GM23338 (cell line): ENCODE data around the gene SHANK2.

Source experiments
- CREB1 ChIP-seq: fragments of 250-450 bp; sonication (Bioruptor Pico); IDR thresholded peaks from 2 replicates; pipeline ENCODE4 v1.5.0; 2020; ENCODE audit warnings: low read depth, mild to moderate bottlenecking, moderate library complexity
- EZH2 ChIP-seq: fragments of 200-600 bp; sonication (generic); IDR thresholded peaks from one replicate; pipeline ENCODE4 v1.8.0; 2017; ENCODE audit warnings: antibody characterized with exemption, mild to moderate bottlenecking, low read depth; ENCODE audit not compliant: unreplicated experiment
- EZH2phosphoT487 ChIP-seq: fragments of 200-600 bp; sonication (generic); IDR thresholded peaks from one replicate; pipeline ENCODE4 v1.8.1; 2018; ENCODE audit warnings: antibody characterized with exemption; ENCODE audit not compliant: unreplicated experiment
- JUNB ChIP-seq: IDR thresholded peaks from one replicate; pipeline ENCODE4 v1.6.1; 2016; ENCODE audit warnings: antibody characterized with exemption; ENCODE audit not compliant: unreplicated experiment
- NANOG ChIP-seq: IDR thresholded peaks from 2 replicates; pipeline ENCODE4 v1.6.1; 2016; ENCODE audit warnings: antibody characterized with exemption, borderline replicate concordance
- POLR2AphosphoS5 ChIP-seq: IDR thresholded peaks from 2 replicates; pipeline ENCODE4 v1.6.1; 2016; ENCODE audit warnings: antibody characterized with exemption, low read depth
- STAT1 ChIP-seq: IDR thresholded peaks from one replicate; pipeline ENCODE4 v1.6.1; 2016; ENCODE audit warnings: antibody characterized with exemption; ENCODE audit not compliant: unreplicated experiment
- ZNF331 ChIP-seq: fragments of 250-450 bp; sonication (Bioruptor Pico); IDR thresholded peaks from 2 replicates; pipeline ENCODE4 v1.5.0; 2020; ENCODE audit warnings: low read depth, mild to moderate bottlenecking, moderate library complexity
- TF ChIP-seq, protein P1 (sequence below), 2 experiments: fragments of 200-600 bp in 1 of 2; sonication (generic) in 1 of 2; conservative IDR thresholded peaks; 2 replicates each; pipeline versions ENCODE4 v1.5.1 to v1.6.1; 2016 to 2017; ENCODE audit warnings: antibody characterized with exemption in 2 of 2, low read depth in 2 of 2, mild to moderate bottlenecking in 2 of 2, moderate library complexity in 1 of 2
- TF ChIP-seq, protein P2 (sequence below): IDR thresholded peaks from 2 replicates; pipeline ENCODE4 v1.6.1; 2016; ENCODE audit warnings: antibody characterized with exemption
- TF ChIP-seq, protein P3 (sequence below): IDR thresholded peaks from one replicate; pipeline ENCODE4 v1.6.1; 2018; ENCODE audit warnings: antibody characterized with exemption; ENCODE audit not compliant: unreplicated experiment
- TF ChIP-seq, protein P4 (sequence below): fragments of 250-450 bp; sonication (Bioruptor Pico); IDR thresholded peaks from 2 replicates; pipeline ENCODE4 v1.5.0; 2020; ENCODE audit warnings: mild to moderate bottlenecking, moderate library complexity

DNA sequence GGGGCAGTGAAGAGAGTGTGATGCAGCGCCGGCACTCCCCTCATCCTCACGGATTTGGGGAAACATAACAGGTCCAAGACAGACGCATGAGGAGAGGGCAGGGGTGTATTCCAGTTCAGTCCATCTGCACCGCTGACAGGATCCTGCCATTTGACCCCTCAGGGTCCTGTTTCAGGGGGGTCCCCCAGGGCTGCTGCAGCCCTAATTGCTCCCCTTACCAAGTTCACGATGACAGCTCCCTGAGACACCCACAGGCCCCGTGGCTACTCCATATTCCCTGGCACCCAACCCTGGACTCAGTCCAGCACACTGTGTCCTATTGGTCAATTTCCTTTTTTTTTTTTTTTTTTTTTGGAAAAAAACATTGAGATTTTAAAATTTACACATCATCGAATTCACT lies 41.5 kb downstream of the SHANK2 start:
- TF ChIP-seq, protein P1, sequence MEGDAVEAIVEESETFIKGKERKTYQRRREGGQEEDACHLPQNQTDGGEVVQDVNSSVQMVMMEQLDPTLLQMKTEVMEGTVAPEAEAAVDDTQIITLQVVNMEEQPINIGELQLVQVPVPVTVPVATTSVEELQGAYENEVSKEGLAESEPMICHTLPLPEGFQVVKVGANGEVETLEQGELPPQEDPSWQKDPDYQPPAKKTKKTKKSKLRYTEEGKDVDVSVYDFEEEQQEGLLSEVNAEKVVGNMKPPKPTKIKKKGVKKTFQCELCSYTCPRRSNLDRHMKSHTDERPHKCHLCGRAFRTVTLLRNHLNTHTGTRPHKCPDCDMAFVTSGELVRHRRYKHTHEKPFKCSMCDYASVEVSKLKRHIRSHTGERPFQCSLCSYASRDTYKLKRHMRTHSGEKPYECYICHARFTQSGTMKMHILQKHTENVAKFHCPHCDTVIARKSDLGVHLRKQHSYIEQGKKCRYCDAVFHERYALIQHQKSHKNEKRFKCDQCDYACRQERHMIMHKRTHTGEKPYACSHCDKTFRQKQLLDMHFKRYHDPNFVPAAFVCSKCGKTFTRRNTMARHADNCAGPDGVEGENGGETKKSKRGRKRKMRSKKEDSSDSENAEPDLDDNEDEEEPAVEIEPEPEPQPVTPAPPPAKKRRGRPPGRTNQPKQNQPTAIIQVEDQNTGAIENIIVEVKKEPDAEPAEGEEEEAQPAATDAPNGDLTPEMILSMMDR (conservative IDR thresholded peaks at IDR 0.05; ENCODE audit: low read depth in 2 of 2) = no peak
- TF ChIP-seq EZH2 = no peak
- no peak for TF ChIP-seq EZH2phosphoT487
- no peak for TF ChIP-seq POLR2AphosphoS5
- TF ChIP-seq, protein P2, sequence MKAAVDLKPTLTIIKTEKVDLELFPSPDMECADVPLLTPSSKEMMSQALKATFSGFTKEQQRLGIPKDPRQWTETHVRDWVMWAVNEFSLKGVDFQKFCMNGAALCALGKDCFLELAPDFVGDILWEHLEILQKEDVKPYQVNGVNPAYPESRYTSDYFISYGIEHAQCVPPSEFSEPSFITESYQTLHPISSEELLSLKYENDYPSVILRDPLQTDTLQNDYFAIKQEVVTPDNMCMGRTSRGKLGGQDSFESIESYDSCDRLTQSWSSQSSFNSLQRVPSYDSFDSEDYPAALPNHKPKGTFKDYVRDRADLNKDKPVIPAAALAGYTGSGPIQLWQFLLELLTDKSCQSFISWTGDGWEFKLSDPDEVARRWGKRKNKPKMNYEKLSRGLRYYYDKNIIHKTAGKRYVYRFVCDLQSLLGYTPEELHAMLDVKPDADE = no peak
- TF ChIP-seq JUNB = no peak
- TF ChIP-seq, protein P3, sequence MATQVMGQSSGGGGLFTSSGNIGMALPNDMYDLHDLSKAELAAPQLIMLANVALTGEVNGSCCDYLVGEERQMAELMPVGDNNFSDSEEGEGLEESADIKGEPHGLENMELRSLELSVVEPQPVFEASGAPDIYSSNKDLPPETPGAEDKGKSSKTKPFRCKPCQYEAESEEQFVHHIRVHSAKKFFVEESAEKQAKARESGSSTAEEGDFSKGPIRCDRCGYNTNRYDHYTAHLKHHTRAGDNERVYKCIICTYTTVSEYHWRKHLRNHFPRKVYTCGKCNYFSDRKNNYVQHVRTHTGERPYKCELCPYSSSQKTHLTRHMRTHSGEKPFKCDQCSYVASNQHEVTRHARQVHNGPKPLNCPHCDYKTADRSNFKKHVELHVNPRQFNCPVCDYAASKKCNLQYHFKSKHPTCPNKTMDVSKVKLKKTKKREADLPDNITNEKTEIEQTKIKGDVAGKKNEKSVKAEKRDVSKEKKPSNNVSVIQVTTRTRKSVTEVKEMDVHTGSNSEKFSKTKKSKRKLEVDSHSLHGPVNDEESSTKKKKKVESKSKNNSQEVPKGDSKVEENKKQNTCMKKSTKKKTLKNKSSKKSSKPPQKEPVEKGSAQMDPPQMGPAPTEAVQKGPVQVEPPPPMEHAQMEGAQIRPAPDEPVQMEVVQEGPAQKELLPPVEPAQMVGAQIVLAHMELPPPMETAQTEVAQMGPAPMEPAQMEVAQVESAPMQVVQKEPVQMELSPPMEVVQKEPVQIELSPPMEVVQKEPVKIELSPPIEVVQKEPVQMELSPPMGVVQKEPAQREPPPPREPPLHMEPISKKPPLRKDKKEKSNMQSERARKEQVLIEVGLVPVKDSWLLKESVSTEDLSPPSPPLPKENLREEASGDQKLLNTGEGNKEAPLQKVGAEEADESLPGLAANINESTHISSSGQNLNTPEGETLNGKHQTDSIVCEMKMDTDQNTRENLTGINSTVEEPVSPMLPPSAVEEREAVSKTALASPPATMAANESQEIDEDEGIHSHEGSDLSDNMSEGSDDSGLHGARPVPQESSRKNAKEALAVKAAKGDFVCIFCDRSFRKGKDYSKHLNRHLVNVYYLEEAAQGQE = no peak
- TF ChIP-seq NANOG = no peak
- no peak for TF ChIP-seq CREB1 (CRISPR knock-in tag)
- TF ChIP-seq, protein P4, sequence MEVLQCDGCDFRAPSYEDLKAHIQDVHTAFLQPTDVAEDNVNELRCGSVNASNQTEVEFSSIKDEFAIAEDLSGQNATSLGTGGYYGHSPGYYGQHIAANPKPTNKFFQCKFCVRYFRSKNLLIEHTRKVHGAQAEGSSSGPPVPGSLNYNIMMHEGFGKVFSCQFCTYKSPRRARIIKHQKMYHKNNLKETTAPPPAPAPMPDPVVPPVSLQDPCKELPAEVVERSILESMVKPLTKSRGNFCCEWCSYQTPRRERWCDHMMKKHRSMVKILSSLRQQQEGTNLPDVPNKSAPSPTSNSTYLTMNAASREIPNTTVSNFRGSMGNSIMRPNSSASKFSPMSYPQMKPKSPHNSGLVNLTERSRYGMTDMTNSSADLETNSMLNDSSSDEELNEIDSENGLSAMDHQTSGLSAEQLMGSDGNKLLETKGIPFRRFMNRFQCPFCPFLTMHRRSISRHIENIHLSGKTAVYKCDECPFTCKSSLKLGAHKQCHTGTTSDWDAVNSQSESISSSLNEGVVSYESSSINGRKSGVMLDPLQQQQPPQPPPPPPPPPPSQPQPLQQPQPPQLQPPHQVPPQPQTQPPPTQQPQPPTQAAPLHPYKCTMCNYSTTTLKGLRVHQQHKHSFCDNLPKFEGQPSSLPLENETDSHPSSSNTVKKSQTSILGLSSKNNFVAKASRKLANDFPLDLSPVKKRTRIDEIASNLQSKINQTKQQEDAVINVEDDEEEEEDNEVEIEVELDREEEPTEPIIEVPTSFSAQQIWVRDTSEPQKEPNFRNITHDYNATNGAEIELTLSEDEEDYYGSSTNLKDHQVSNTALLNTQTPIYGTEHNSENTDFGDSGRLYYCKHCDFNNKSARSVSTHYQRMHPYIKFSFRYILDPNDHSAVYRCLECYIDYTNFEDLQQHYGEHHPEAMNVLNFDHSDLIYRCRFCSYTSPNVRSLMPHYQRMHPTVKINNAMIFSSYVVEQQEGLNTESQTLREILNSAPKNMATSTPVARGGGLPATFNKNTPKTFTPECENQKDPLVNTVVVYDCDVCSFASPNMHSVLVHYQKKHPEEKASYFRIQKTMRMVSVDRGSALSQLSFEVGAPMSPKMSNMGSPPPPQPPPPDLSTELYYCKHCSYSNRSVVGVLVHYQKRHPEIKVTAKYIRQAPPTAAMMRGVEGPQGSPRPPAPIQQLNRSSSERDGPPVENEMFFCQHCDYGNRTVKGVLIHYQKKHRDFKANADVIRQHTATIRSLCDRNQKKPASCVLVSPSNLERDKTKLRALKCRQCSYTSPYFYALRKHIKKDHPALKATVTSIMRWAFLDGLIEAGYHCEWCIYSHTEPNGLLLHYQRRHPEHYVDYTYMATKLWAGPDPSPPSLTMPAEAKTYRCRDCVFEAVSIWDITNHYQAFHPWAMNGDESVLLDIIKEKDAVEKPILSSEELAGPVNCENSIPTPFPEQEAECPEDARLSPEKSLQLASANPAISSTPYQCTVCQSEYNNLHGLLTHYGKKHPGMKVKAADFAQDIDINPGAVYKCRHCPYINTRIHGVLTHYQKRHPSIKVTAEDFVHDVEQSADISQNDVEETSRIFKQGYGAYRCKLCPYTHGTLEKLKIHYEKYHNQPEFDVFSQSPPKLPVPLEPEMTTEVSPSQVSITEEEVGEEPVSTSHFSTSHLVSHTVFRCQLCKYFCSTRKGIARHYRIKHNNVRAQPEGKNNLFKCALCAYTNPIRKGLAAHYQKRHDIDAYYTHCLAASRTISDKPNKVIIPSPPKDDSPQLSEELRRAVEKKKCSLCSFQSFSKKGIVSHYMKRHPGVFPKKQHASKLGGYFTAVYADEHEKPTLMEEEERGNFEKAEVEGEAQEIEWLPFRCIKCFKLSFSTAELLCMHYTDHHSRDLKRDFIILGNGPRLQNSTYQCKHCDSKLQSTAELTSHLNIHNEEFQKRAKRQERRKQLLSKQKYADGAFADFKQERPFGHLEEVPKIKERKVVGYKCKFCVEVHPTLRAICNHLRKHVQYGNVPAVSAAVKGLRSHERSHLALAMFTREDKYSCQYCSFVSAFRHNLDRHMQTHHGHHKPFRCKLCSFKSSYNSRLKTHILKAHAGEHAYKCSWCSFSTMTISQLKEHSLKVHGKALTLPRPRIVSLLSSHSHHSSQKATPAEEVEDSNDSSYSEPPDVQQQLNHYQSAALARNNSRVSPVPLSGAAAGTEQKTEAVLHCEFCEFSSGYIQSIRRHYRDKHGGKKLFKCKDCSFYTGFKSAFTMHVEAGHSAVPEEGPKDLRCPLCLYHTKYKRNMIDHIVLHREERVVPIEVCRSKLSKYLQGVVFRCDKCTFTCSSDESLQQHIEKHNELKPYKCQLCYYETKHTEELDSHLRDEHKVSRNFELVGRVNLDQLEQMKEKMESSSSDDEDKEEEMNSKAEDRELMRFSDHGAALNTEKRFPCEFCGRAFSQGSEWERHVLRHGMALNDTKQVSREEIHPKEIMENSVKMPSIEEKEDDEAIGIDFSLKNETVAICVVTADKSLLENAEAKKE = no peak
- no peak for TF ChIP-seq STAT1
- no peak for TF ChIP-seq ZNF331
